OCI-LY1 (cell line): ENCODE measurements around the gene PHLDB3.

Experiments
- EZH2 ChIP-seq: fragments of 200-600 bp; sonication (generic), shearing (Covaris generic); IDR thresholded peaks from 2 replicates; pipeline ENCODE4 v1.8.0; 2017; ENCODE audit warnings: borderline replicate concordance, mixed run types, mild to moderate bottlenecking, antibody characterized with exemption, low read length, moderate library complexity, mixed read lengths
- TF ChIP-seq, protein P1 (sequence below): fragments of 200-600 bp; sonication (generic), shearing (Covaris generic); IDR thresholded peaks from 2 replicates; pipeline ENCODE4 v1.5.1; 2017; ENCODE audit warnings: mild to moderate bottlenecking, antibody characterized with exemption, low read length, moderate library complexity, mixed read lengths

DNA sequence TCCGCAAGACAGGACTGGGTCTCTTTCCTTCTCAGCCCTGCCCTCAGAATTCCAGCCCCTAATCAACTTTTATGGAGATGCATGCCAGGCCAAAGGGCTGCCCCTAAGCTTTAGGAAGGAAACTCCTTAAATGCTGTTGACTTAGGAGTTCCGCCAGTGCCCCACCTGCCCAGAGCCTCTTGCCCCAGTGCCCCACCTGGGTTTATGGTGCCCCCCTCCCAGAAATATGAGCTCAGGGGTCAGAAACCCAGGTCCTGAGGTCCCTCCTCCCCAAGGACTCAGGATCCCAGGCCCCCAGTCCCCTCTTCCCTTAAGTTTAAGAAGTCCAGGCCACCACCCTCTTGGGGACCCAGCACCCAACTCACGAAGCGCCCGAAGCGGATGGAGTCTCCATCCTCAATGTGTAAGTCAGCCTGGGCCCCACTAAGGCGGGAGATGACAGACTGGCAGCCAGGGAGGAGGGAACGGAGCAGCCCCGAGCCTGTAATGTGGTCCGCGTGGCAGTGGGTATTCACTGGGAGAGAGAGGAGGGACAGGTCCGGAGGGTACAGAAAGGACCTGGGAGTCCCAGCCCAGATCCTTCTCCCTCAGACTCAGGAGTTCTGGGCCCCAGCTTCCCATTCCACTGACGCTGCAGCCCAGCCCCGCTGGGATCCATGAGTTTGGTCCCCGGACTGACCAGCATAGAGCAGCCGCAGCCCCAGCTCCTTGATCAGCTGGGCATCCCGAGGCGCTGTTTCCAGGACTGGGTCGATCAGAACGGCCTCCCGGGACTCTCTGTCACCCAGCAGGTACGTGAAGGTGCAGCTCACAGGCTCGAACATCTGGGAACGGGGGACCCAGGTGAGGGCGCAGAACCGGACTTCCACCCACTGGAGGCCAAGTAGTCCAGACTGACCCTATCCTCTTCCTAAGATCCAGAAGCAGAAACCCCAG lies 21.6 kb upstream of the PHLDB3 start:
- TF ChIP-seq, protein P1, sequence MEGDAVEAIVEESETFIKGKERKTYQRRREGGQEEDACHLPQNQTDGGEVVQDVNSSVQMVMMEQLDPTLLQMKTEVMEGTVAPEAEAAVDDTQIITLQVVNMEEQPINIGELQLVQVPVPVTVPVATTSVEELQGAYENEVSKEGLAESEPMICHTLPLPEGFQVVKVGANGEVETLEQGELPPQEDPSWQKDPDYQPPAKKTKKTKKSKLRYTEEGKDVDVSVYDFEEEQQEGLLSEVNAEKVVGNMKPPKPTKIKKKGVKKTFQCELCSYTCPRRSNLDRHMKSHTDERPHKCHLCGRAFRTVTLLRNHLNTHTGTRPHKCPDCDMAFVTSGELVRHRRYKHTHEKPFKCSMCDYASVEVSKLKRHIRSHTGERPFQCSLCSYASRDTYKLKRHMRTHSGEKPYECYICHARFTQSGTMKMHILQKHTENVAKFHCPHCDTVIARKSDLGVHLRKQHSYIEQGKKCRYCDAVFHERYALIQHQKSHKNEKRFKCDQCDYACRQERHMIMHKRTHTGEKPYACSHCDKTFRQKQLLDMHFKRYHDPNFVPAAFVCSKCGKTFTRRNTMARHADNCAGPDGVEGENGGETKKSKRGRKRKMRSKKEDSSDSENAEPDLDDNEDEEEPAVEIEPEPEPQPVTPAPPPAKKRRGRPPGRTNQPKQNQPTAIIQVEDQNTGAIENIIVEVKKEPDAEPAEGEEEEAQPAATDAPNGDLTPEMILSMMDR: no peak
- no peak for TF ChIP-seq EZH2
